ENCODE results near the gene ITPR3.
A peak's percentile ranks its signal among the peaks of the same experiment; 100 is the strongest.

ITPR3 gene

GRCh38 chr6:33742092-33742491 lies 121.0 kb downstream of the ITPR3 start:
- DNase-seq, result no peak

- DNase-seq, result no peak
These were observed 121.7 kb downstream of the ITPR3 start for GRCh38 chr6:33742837-33743236.

- DNase-seq, result peak; percentile 98
These were observed 123.1 kb downstream of the ITPR3 start for GRCh38 chr6:33744001-33744848.

- peak; percentile 75 for DNase-seq
These were observed 123.9 kb downstream of the ITPR3 start for GRCh38 chr6:33744895-33745546.

GRCh38 chr6:33745548-33745947 lies 124.4 kb downstream of the ITPR3 start:
- DNase-seq, result peak; percentile 81

Data from DMS53 (cell line).